Activated T-cell treated with anti-CD3 and anti-CD28 coated beads for 48 hours (primary cell): ENCODE measurements around the gene CCR5.
A peak's percentile ranks its signal among the peaks of the same experiment; 100 is the strongest.

Experiments used
- DNase-seq: peaks from one replicate; pipeline ENCODE4 v3.0.0-alpha.2; 2020; ENCODE audit warnings: low read depth

The CCR5 gene

DNA sequence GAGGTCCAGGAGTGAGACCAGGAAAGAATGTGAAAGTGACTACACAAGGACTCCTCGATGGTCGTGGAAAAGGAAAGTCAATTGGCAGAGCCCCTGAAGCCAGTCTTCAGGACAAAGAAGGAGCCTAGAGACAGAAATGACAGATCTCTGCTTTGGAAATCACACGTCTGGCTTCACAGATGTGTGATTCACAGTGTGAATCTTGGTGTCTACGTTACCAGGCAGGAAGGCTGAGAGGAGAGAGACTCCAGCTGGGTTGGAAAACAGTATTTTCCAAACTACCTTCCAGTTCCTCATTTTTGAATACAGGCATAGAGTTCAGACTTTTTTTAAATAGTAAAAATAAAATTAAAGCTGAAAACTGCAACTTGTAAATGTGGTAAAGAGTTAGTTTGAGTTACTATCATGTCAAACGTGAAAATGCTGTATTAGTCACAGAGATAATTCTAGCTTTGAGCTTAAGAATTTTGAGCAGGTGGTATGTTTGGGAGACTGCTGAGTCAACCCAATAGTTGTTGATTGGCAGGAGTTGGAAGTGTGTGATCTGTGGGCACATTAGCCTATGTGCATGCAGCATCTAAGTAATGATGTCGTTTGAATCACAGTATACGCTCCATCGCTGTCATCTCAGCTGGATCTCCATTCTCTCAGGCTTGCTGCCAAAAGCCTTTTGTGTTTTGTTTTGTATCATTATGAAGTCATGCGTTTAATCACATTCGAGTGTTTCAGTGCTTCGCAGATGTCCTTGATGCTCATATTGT lies 10.8 kb upstream of the CCR5 start:
- no peak for DNase-seq

- DNase-seq, result no peak
Observed at GRCh38 chr3:46360907-46361306, 9.8 kb upstream of the CCR5 start.

DNA sequence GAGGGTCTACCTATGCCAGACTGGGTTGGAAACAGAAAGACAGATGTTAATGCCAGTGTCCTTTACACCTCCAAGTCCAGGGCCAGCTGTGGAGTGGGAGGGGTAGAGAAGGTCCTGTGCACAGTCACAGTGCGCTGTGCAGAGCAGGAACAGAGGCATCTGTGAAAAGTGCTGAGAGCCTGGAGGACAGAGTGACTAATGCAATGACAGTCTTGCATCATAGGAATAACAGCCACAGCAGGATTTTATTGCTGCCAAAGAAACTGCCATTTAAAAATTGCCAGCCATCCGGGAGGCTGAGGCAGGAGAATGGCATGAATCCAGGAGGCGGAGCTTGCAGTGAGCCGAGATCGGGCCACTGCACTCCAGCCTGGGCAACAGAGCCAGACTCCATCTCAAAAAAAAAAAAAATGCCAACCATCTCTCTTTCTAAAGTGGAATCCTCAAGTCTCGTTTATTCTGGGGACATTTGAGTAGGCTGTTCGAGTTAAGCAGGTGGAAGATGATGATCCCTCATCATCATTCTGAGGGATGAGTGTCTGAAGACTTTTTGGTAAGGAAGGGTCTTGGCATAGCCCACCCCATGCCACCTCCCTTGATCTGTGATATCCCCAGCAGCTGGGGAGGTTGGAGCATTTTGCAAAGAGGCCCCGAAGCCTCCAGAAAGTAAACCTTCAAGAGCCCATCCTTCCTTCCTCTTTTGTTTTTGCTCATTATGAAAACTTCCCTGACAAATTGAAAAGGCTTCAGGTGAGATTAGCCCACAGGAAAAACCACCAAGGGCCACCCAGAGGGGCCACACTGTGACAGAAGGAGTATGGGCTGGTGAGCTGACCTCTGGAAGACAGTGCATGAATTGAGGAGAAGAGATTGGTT lies 9.1 kb upstream of the CCR5 start:
- DNase-seq, result no peak

- no peak for DNase-seq
Observed at GRCh38 chr3:46365041-46365440, 5.7 kb upstream of the CCR5 start.

DNA sequence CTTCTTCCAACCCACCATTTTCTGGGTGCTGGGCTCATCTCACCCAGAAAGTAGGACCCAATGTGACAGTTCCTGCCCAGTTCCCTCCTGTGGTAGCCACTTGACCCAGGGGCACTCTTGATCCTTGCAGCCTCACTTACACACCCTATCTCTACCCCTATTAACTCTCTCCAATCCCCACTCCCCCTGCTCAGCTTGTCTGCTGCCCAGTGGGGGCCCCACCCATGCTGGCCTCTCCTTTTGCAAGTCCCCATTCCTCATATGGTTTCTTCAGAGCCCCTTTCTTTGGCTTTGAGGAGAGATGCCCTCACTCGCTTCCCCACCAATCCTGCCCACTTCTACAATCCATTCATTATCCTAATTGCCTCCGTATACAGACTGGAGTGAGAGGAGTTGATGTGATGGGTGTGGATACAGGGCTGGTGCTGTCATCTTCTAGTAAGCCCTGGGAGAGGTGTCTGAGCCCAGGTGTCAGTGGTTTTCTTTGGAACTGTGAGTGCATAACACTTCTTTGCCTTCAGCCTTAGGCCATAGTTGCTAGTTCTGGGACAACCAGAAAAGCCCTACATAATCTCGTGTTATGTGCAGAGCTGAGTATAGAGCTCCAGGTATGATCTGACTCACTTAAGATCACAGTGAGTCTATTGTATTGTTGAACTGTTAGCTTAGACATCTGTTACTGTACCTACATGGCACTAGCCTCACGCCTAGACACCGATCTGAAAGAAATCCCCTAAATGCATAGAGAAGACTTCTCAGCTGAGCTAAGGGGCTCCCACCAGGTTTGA lies 4.8 kb upstream of the CCR5 start:
- DNase-seq, result no peak

DNA sequence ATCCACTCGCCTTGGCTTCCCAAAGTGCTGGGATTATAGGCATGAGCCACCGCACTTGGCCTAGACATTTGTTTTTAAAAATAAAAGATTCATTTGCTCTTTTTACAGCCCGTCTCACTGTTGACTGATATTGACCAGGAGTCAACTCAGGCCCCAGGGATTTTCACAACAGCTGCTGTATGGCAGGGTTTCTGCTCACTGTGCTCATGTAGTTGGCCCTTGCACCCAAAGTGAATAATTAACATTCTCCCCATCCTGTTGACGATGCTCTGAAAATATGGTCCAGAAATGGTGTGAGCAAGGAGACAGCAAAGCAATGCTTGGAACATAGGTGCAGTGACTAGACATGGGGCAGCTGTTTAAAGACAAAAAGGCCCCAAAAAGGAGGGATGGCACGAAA lies 2.9 kb upstream of the CCR5 start:
- DNase-seq, result no peak

DNA sequence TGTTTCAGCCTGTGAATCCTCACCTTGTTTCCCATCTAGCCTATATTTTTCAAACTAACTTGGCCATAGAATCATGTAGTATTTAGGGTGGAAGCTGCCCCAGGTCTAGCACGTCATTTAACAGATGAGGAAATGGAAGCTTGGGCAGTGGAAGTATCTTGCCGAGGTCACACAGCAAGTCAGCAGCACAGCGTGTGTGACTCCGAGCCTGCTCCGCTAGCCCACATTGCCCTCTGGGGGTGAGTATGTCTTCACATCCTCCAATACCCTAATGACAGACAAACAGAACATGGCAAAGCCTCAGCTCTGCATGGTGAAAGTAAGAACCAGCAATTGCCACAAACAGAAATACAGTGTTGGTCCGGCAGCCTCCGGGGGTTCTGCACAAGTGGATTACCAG lies 2.2 kb upstream of the CCR5 start:
- peak; percentile 43 for DNase-seq

DNA sequence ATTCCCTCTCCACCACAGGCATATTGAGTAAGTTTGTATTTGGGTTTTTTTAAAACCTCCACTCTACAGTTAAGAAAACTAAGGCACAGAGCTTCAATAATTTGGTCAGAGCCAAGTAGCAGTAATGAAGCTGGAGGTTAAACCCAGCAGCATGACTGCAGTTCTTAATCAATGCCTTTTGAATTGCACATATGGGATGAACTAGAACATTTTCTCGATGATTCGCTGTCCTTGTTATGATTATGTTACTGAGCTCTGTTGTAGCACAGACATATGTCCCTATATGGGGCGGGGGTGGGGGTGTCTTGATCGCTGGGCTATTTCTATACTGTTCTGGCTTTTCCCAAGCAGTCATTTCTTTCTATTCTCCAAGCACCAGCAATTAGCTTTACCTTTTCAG lies 1.6 kb upstream of the CCR5 start:
- no peak for DNase-seq

- peak; percentile 30 for DNase-seq
Observed at GRCh38 chr3:46369675-46370132, 1.0 kb upstream of the CCR5 start.

- no peak for DNase-seq
Observed at GRCh38 chr3:46371519-46372340, 984 bp downstream of the CCR5 start.

GRCh38 chr3:46372492-46373359 lies 2.0 kb downstream of the CCR5 start:
- DNase-seq, result no peak

- no peak for DNase-seq
Observed at GRCh38 chr3:46374755-46375154, 4.0 kb downstream of the CCR5 start.

DNA sequence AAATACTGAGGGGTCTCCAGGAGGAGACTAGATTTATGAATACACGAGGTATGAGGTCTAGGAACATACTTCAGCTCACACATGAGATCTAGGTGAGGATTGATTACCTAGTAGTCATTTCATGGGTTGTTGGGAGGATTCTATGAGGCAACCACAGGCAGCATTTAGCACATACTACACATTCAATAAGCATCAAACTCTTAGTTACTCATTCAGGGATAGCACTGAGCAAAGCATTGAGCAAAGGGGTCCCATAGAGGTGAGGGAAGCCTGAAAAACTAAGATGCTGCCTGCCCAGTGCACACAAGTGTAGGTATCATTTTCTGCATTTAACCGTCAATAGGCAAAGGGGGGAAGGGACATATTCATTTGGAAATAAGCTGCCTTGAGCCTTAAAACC lies 4.5 kb downstream of the CCR5 start:
- no peak for DNase-seq

- no peak for DNase-seq
Observed at GRCh38 chr3:46375814-46376213, 5.1 kb downstream of the CCR5 start.

- peak; percentile 68 for DNase-seq
Observed at GRCh38 chr3:46378426-46378942, 7.7 kb downstream of the CCR5 start.

DNA sequence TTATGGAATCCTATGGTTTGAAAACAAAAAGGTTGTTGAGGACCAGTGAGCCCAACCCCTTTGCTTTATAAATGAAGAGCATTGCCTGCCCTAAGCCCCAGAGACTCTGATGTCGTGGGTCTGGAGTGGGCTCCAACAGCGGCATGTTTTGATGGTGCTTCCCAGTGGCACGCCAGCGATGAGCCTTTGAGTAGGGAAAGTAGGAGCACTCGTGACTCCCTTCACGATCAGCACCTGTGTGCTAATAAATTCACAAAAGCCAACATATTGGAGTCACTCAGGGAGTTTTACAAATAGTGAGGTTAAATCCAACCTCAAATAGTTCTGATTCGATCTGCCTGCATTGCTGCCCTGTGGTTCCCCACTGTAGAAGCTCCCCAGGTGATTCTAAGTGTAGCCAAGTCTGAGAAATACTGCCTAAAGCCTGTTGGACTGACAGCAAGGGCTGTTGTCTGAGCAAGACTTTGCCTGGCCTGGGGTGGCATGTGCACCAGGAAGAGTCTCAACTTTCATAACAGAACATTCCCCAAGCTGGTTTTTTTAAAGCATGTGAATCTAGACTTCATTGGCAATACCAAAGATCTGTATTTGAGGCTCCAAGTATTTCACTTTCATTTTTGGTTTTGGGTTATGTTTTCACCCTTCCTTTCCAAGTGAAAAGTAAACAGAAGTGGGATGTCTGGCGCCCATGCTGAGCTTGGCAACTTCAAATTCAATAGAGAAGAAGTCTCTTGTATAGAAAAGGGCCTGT lies 9.9 kb downstream of the CCR5 start:
- DNase-seq, result no peak

DNA sequence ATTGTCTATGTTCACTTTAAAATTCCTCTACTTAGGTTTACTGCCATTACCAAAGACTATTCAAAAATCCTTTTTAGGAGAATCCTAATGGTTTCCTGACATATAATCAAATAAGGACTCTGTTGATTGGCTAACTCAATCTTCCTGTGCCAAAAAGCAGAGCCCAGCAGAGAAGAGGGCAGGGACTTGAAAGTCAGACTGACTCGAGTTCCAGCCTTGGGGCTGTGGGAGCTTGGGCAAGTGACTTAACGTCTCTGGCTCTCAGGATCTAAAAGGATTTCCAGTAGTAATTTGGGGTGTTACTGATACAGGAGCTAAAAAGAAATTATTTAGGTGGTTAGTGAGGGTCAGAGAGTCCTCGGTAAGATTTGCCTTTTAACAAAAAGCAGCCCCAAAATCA lies 10.9 kb downstream of the CCR5 start:
- no peak for DNase-seq

DNA sequence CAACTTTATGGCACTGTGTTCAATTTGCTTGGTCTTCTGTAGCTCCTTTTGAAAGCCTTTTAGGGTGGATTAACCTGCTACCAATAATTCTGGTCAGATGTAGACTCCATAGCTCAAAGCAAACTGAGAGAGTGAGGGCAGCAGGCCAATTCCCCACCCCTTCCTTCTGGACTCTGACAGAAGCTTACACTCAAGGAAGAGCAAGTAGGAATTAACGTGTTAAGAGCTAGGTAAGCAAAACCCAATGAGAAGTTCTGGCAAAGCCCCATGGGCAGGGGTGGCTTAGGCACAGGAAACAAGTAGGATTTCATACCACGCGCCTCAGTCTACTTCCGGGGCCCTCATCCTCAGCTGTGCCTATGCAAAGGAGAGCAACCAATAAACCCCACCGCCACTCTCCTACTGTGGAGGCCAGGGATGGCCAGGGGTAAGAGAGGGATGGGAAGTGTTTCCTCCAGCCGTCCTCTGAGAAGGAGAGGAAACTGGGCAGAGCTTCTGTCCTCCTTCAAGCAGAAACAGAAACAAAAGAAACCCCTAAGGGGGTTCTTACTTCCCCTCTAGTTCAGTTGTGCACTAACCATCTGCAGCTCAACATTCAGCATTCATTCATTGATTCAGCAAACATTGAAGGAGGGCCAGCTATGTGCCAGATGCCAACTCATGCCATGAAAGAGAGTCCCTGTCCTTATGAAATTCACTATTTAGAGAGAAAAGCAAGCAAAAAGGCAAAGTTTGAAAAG lies 12.6 kb downstream of the CCR5 start:
- DNase-seq, result no peak

- no peak for DNase-seq
Observed at GRCh38 chr3:46383951-46384330, 13.2 kb downstream of the CCR5 start.
